Measurements from ENCODE around the gene USP37. TPM values are rescaled to one million over a fixed set of nuclear protein-coding genes. Genes with fewer than 3 reads are reported as not detected.
A peak's percentile ranks its signal among the peaks of the same experiment; 100 is the strongest.

The USP37 gene
- total and polyA plus RNA-seq, 2 of the 13 experiments (the other 11 are each of a cell fraction or from before 2014, with no cell fraction given): 6.5 to 30.6 TPM

DNA sequence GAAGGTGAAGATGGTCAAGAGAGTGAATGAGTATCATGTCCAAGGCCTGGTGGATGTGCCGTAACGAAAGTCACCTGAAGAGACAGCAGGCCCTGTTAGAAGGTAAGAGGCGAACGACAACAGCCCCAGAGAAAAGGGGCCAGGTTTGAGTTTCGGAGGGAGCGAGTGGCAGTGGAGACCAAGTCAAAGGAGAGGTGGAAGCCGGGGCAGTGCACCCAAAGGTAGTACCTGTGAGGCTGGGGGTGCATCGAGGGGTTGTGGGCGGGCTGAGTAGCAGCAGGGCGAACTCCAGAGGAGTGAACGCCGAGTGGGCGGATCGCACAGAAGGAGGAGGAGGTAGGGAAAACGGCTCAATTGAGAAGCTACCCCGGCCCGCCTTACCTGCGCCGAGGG is 358 bp downstream of the USP37 start:
- peak overlapping the region; percentile 94 for H3K4me2 ChIP-seq (ENCODE audit: low read depth, low read length)
- ATAC-seq (peak; percentile 82), FAIRE-seq (no peak), DNase-seq (ENCODE audit: low spot score) (no peak)
- H3K9ac ChIP-seq (ENCODE audit: insufficient read depth, low read depth, low read length): peak overlapping the region; percentile 86
- H3K4me3 ChIP-seq (replicated peaks in 1 of 3; ENCODE audit: insufficient read depth in 1 of 3, low read depth in 2 of 3, low read length in 3 of 3): peak overlapping the region; percentile 70 to 89 (median 82)
- peaks cover 90% of the 10 kb centered on the region for H3K79me2 ChIP-seq (ENCODE audit: insufficient read depth, low read length)
- H3K9me3 ChIP-seq (ENCODE audit: low read length): no peaks in the 10 kb centered on the region
- BruUV-seq (replicated peaks): no TSS peak
- 1% methylated on average over 19 of the region's 19 CpGs for WGBS (ENCODE audit: low lambda C conversion rate)
- in situ Hi-C loops (cut with HindIII; ENCODE audit: extremely low pct_ligation_motif_present, low pct_unique_long_range_greater_than_20kb): no loop called here
- H3K27me3 ChIP-seq (ENCODE audit: control insufficient read depth in 1 of 2, insufficient read depth in 2 of 2, low read length in 2 of 2): peaks cover 0 to 6% of the 10 kb centered on the region in 2 experiments; a peak in 1 of 5 replicates
- peak overlapping the region; percentile 97 for H3K27ac ChIP-seq (ENCODE audit: extremely low read length, insufficient read depth, low read length)
- ChIA-PET CTCF (ENCODE audit: low intra/inter-chr PET ratio, low total read pairs) (no interaction called here), POLR2A (interaction anchor here (0.6 to 1.0 kb wide), 6 partner anchors 19 to 245 kb away, joined by 3 to 5 read pairs (median 3); partner anchors contain the start of genes BCS1L, PLCD4 and ZNF142)
- peaks cover 66% of the 10 kb centered on the region for H3K4me1 ChIP-seq (ENCODE audit: insufficient read depth, low read length)
- H2AFZ ChIP-seq (ENCODE audit: low read length): no peak overlapping the region
- H3K36me3 ChIP-seq (replicated peaks in 1 of 2; ENCODE audit: control insufficient read depth in 1 of 2, insufficient read depth in 2 of 2, low read length in 2 of 2): peaks cover 2 to 21% of the 10 kb centered on the region in 2 experiments
- H4K20me1 ChIP-seq (ENCODE audit: insufficient read depth, low read length): peaks cover 12% of the 10 kb centered on the region
- intact Hi-C loops (cut with micrococcal nuclease; ENCODE audit: unreplicated experiment): loop anchor here (2.0 to 10.0 kb wide), 3 partner anchors 91 to 273 kb away; partner anchors contain the start of genes BCS1L, CTDSP1, TMBIM1 and ZNF142
- TF ChIP-seq ZFP36L2 (CRISPR knock-in tag; IDR thresholded peaks at IDR 0.05) (0 out of 2 replicates have a peak, but pooled peaks have one; percentile 13), U2AF2 (IDR thresholded peaks at IDR 0.05; ENCODE audit: low read depth, low read length) (no peak), DMAP1 (CRISPR knock-in tag; IDR thresholded peaks at IDR 0.05) (no peak), ZNF674 (CRISPR knock-in tag; IDR thresholded peaks at IDR 0.05; ENCODE audit: low read depth) (0 out of 2 replicates have a peak, but pooled peaks have one; percentile 17), CBX1 (IDR thresholded peaks at IDR 0.05; ENCODE audit: low read depth) (no peak), ERF (CRISPR knock-in tag; IDR thresholded peaks at IDR 0.05) (no peak), ATRX (CRISPR knock-in tag; IDR thresholded peaks at IDR 0.05; ENCODE audit: borderline replicate concordance) (no peak), RORA (CRISPR knock-in tag; IDR thresholded peaks at IDR 0.05) (no peak), MED13 (CRISPR knock-in tag; IDR thresholded peaks at IDR 0.05) (no peak), GPN1 (CRISPR knock-in tag; IDR thresholded peaks at IDR 0.05; ENCODE audit: borderline replicate concordance) (no peak), CREM (IDR thresholded peaks at IDR 0.05) (no peak), CREM (CRISPR knock-in tag; IDR thresholded peaks at IDR 0.05) (no peak), ZNF441 (CRISPR knock-in tag; IDR thresholded peaks at IDR 0.05; ENCODE audit: borderline replicate concordance) (no peak), TGIF2 (CRISPR knock-in tag; IDR thresholded peaks at IDR 0.05) (no peak), SNAI1 (CRISPR knock-in tag; IDR thresholded peaks at IDR 0.05; ENCODE audit: borderline replicate concordance) (no peak)
- TF ChIP-seq, protein P1, sequence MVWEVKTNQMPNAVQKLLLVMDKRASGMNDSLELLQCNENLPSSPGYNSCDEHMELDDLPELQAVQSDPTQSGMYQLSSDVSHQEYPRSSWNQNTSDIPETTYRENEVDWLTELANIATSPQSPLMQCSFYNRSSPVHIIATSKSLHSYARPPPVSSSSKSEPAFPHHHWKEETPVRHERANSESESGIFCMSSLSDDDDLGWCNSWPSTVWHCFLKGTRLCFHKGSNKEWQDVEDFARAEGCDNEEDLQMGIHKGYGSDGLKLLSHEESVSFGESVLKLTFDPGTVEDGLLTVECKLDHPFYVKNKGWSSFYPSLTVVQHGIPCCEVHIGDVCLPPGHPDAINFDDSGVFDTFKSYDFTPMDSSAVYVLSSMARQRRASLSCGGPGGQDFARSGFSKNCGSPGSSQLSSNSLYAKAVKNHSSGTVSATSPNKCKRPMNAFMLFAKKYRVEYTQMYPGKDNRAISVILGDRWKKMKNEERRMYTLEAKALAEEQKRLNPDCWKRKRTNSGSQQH (CRISPR knock-in tag; IDR thresholded peaks at IDR 0.05; ENCODE audit: low read depth): peak; percentile 4; the same call in 1 of the 2 replicates
- TF ChIP-seq, protein P2, sequence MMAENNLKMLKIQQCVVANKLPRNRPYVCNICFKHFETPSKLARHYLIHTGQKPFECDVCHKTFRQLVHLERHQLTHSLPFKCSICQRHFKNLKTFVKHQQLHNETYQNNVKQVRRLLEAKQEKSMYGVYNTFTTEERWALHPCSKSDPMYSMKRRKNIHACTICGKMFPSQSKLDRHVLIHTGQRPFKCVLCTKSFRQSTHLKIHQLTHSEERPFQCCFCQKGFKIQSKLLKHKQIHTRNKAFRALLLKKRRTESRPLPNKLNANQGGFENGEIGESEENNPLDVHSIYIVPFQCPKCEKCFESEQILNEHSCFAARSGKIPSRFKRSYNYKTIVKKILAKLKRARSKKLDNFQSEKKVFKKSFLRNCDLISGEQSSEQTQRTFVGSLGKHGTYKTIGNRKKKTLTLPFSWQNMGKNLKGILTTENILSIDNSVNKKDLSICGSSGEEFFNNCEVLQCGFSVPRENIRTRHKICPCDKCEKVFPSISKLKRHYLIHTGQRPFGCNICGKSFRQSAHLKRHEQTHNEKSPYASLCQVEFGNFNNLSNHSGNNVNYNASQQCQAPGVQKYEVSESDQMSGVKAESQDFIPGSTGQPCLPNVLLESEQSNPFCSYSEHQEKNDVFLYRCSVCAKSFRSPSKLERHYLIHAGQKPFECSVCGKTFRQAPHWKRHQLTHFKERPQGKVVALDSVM (CRISPR knock-in tag; IDR thresholded peaks at IDR 0.05): no peak; the same call in 1 of the 2 replicates
- TF ChIP-seq, protein P3, sequence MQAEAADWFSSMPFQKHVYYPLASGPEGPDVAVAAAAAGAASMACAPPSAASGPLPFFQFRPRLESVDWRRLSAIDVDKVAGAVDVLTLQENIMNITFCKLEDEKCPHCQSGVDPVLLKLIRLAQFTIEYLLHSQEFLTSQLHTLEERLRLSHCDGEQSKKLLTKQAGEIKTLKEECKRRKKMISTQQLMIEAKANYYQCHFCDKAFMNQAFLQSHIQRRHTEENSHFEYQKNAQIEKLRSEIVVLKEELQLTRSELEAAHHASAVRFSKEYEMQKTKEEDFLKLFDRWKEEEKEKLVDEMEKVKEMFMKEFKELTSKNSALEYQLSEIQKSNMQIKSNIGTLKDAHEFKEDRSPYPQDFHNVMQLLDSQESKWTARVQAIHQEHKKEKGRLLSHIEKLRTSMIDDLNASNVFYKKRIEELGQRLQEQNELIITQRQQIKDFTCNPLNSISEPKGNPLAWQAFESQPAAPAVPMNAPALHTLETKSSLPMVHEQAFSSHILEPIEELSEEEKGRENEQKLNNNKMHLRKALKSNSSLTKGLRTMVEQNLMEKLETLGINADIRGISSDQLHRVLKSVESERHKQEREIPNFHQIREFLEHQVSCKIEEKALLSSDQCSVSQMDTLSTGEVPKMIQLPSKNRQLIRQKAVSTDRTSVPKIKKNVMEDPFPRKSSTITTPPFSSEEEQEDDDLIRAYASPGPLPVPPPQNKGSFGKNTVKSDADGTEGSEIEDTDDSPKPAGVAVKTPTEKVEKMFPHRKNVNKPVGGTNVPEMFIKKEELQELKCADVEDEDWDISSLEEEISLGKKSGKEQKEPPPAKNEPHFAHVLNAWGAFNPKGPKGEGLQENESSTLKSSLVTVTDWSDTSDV (CRISPR knock-in tag; IDR thresholded peaks at IDR 0.05): no peak
- TF ChIP-seq, protein P4, sequence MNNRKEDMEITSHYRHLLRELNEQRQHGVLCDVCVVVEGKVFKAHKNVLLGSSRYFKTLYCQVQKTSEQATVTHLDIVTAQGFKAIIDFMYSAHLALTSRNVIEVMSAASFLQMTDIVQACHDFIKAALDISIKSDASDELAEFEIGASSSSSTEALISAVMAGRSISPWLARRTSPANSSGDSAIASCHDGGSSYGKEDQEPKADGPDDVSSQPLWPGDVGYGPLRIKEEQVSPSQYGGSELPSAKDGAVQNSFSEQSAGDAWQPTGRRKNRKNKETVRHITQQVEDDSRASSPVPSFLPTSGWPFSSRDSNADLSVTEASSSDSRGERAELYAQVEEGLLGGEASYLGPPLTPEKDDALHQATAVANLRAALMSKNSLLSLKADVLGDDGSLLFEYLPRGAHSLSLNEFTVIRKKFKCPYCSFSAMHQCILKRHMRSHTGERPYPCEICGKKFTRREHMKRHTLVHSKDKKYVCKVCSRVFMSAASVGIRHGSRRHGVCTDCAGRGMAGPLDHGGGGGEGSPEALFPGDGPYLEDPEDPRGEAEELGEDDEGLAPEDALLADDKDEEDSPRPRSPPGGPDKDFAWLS (CRISPR knock-in tag; IDR thresholded peaks at IDR 0.05; ENCODE audit: borderline replicate concordance): peak; percentile 42; the same call in 1 of the 2 replicates

All from HepG2 (cell line).